Inflammatory macrophage (primary cell): ENCODE measurements around the gene SMYD2.

Source experiments
- DNase-seq, 2 donors: peaks; one replicate each; pipeline ENCODE4 v3.0.0-alpha.2; 2020 to 2022

SMYD2 gene

GRCh38 chr1:214362188-214362882 lies 81.4 kb downstream of the SMYD2 start:
- DNase-seq = peak; percentile 64 to 70

- DNase-seq = no peak
These were observed 82.4 kb downstream of the SMYD2 start for GRCh38 chr1:214363386-214363785.

- DNase-seq = no peak
These were observed 83.4 kb downstream of the SMYD2 start for GRCh38 chr1:214364386-214364785.

- no peak for DNase-seq
These were observed 83.9 kb downstream of the SMYD2 start for GRCh38 chr1:214364786-214365295.

GRCh38 chr1:214367841-214368240 lies 86.9 kb downstream of the SMYD2 start:
- no peak for DNase-seq

- DNase-seq = no peak
These were observed 88.4 kb downstream of the SMYD2 start for GRCh38 chr1:214369364-214369763.

GRCh38 chr1:214370615-214371014 lies 89.7 kb downstream of the SMYD2 start:
- DNase-seq = no peak

GRCh38 chr1:214372092-214372491 lies 91.1 kb downstream of the SMYD2 start:
- DNase-seq = no peak

GRCh38 chr1:214377485-214377884 lies 96.5 kb downstream of the SMYD2 start:
- DNase-seq = no peak

GRCh38 chr1:214377886-214378285 lies 96.9 kb downstream of the SMYD2 start:
- no peak for DNase-seq

- DNase-seq = no peak
These were observed 97.5 kb downstream of the SMYD2 start for GRCh38 chr1:214378492-214378891.

GRCh38 chr1:214379236-214379970 lies 98.4 kb downstream of the SMYD2 start:
- DNase-seq = no peak

- no peak for DNase-seq
These were observed 99.4 kb downstream of the SMYD2 start for GRCh38 chr1:214380396-214380795.

GRCh38 chr1:214380986-214381695 lies 100.2 kb downstream of the SMYD2 start:
- DNase-seq = no peak

- DNase-seq = no peak
These were observed 102.7 kb downstream of the SMYD2 start for GRCh38 chr1:214383381-214384372.

GRCh38 chr1:214384373-214385079 lies 103.6 kb downstream of the SMYD2 start:
- no peak for DNase-seq

- no peak for DNase-seq
These were observed 104.5 kb downstream of the SMYD2 start for GRCh38 chr1:214385428-214385827.

GRCh38 chr1:214386333-214386732 lies 105.4 kb downstream of the SMYD2 start:
- DNase-seq = no peak
